ENCODE measurements around the gene DNAH11.
"Not testable (repeated sequence)": the region's sequence is repeated elsewhere in the genome, so short reads cannot be mapped to it uniquely, and the experiment has no call there.

GRCh38 chr7:21533646-21534045 is 9.2 kb upstream of the DNAH11 start:
- TF ChIP-seq, protein P1, sequence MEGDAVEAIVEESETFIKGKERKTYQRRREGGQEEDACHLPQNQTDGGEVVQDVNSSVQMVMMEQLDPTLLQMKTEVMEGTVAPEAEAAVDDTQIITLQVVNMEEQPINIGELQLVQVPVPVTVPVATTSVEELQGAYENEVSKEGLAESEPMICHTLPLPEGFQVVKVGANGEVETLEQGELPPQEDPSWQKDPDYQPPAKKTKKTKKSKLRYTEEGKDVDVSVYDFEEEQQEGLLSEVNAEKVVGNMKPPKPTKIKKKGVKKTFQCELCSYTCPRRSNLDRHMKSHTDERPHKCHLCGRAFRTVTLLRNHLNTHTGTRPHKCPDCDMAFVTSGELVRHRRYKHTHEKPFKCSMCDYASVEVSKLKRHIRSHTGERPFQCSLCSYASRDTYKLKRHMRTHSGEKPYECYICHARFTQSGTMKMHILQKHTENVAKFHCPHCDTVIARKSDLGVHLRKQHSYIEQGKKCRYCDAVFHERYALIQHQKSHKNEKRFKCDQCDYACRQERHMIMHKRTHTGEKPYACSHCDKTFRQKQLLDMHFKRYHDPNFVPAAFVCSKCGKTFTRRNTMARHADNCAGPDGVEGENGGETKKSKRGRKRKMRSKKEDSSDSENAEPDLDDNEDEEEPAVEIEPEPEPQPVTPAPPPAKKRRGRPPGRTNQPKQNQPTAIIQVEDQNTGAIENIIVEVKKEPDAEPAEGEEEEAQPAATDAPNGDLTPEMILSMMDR (IDR thresholded peaks at IDR 0.05), result not testable (repeated sequence)
- TF ChIP-seq POLR2A (IDR thresholded peaks at IDR 0.05), result not testable (repeated sequence)

Measured in testis (tissue), 2 donors.